Ishikawa (cell line): ENCODE measurements around the gene TRPC4AP.

Experiments
- CEBPB ChIP-seq: IDR thresholded peaks from 2 replicates; pipeline ENCODE4 v1.6.1; 2012
- CREB1 ChIP-seq: IDR thresholded peaks from 2 replicates; pipeline ENCODE4 v1.6.1; 2012; ENCODE audit warnings: low read depth
- EGR1 ChIP-seq: IDR thresholded peaks from 2 replicates; pipeline ENCODE4 v1.6.1; 2012
- EP300 ChIP-seq: IDR thresholded peaks from 2 replicates; pipeline ENCODE4 v1.6.1; 2012; ENCODE audit warnings: borderline replicate concordance
- FOXM1 ChIP-seq: IDR thresholded peaks from 2 replicates; pipeline ENCODE4 v1.6.1; 2012; ENCODE audit warnings: low read depth, borderline replicate concordance
- MAX ChIP-seq: IDR thresholded peaks from 2 replicates; pipeline ENCODE4 v1.6.1; 2012
- NFIC ChIP-seq: IDR thresholded peaks from 2 replicates; pipeline ENCODE4 v1.6.1; 2012
- RAD21 ChIP-seq: IDR thresholded peaks from 2 replicates; pipeline ENCODE4 v1.6.1; 2012; ENCODE audit warnings: low read depth
- REST ChIP-seq: IDR thresholded peaks from 2 replicates; pipeline ENCODE4 v1.6.1; 2012; ENCODE audit warnings: low read depth, mild to moderate bottlenecking
- TAF1 ChIP-seq: IDR thresholded peaks from 2 replicates; pipeline ENCODE4 v1.6.1; 2012; ENCODE audit warnings: low read depth, mild to moderate bottlenecking
- TCF12 ChIP-seq: IDR thresholded peaks from 2 replicates; pipeline ENCODE4 v1.6.1; 2012; ENCODE audit warnings: low read depth
- TEAD4 ChIP-seq: IDR thresholded peaks from 2 replicates; pipeline ENCODE4 v1.6.1; 2012
- USF1 ChIP-seq: IDR thresholded peaks from 2 replicates; pipeline ENCODE4 v1.6.1; 2012
- YY1 ChIP-seq: IDR thresholded peaks from 2 replicates; pipeline ENCODE4 v1.6.1; 2012; ENCODE audit warnings: low read depth
- ZBTB7A ChIP-seq: IDR thresholded peaks from 2 replicates; pipeline ENCODE4 v1.6.1; 2012; ENCODE audit warnings: low read depth

TRPC4AP gene

GRCh38 chr20:34974246-34974645 is 118.4 kb downstream of the TRPC4AP start:
- TF ChIP-seq EGR1 (no peak), TEAD4 (no peak), USF1 (no peak), FOXM1 (no peak), CEBPB (no peak), RAD21 (no peak), EP300 (no peak), MAX (no peak), REST (no peak), CREB1 (no peak), NFIC (no peak), YY1 (no peak), ZBTB7A (no peak), TCF12 (no peak), TAF1 (no peak)

GRCh38 chr20:34971561-34972235 is 120.9 kb downstream of the TRPC4AP start:
- TF ChIP-seq REST (no peak), FOXM1 (no peak), TCF12 (no peak), TEAD4 (no peak), ZBTB7A (no peak), YY1 (no peak), TAF1 (no peak), CREB1 (no peak), USF1 (no peak), EGR1 (no peak), EP300 (no peak)

GRCh38 chr20:34970846-34971560 is 121.6 kb downstream of the TRPC4AP start:
- TF ChIP-seq FOXM1 (no peak), NFIC (no peak), RAD21 (no peak), MAX (no peak), ZBTB7A (no peak), REST (no peak), YY1 (no peak), TCF12 (no peak)

- TF ChIP-seq RAD21 (no peak), TAF1 (no peak), TCF12 (no peak), USF1 (no peak), REST (no peak), EP300 (no peak)
These were observed 122.3 kb downstream of the TRPC4AP start for GRCh38 chr20:34970193-34970840.
